ENCODE data around the gene ACACB. TPM values are rescaled to one million over a fixed set of nuclear protein-coding genes. Genes with fewer than 3 reads are reported as not detected.
"Not testable (repeated sequence)": the region's sequence is repeated elsewhere in the genome, so short reads cannot be mapped to it uniquely, and the experiment has no call there.

Gene ACACB
- total RNA-seq, 1 experiment from 2014 or later, result 2.3 TPM

GRCh38 chr12:109139360-109139759, 23.0 kb downstream of the ACACB start:
- DNase-seq (ENCODE audit: low read depth), result no peak

DNA sequence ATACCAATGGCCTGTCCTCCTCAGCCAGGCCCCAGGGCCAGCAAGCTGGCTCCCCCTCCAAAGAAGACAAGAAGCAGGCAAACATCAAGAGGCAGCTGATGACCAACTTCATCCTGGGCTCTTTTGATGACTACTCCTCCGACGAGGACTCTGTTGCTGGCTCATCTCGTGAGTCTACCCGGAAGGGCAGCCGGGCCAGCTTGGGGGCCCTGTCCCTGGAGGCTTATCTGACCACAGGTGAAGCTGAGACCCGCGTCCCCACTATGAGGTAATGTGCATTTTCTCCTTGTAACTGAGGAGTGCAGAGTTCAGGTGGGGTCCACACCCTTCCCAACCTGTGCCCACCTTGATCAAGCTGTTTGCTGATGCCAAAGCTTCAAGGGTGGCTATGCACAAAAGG, 23.4 kb downstream of the ACACB start:
- DNase-seq (ENCODE audit: low read depth), result no peak

GRCh38 chr12:109140560-109140959, 24.2 kb downstream of the ACACB start:
- no peak for DNase-seq (ENCODE audit: low read depth)

GRCh38 chr12:109144224-109144623, 27.8 kb downstream of the ACACB start:
- no peak for DNase-seq (ENCODE audit: low read depth)

- not testable (repeated sequence) for DNase-seq (ENCODE audit: low read depth)
These were observed 30.7 kb downstream of the ACACB start for GRCh38 chr12:109147126-109147525.

GRCh38 chr12:109147954-109148353, 31.6 kb downstream of the ACACB start:
- no peak for DNase-seq (ENCODE audit: low read depth)

GRCh38 chr12:109150124-109150640, 33.8 kb downstream of the ACACB start:
- DNase-seq (ENCODE audit: low read depth), result no peak

DNA sequence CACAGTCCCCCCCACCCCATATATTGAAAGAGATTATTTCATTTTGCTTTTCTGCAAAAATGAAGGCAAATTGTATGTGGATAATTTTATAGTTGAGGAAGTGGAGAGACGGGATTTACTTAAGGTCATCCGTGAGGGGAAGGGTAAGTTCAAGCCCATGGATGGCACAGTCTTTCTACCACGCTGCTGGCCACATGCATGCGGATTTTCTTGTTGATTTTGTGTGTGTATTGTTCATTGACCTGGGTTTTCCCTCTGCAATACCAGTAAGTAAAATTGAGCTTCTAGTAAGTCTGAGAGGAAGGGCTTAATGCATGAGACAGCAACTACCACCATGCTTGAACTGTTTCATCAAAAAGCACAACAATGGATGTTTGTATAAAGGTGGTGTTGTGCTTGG, 35.1 kb downstream of the ACACB start:
- DNase-seq (ENCODE audit: low read depth), result no peak

DNA sequence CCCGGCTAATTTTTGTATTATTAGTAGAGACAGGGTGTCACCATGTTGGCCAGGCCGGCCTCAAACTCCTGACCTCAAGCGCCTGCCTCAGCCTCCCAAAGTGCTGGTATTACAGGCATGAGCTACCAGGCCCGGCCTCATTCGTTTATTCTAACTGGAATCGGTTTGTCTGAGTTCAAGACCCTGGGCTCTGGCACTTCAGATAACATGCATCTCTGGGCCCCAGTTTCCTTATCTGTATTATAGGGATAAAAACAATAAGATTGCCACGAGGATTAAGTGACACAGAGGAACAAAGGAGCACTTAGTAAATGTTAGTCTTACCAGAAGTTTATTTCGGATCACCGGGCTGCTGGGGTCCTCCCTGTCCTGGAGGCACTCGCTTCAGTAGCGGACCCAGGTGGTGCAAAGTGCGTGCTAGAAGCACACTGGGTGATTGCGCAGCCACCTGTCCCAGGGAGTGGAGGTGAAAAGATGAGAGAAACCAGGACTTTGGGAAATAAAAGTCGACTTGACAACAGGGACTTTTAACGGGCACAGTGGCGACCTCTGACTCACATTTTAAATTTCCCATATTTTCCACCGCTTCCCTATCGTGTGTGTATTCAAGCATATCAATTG, 37.5 kb downstream of the ACACB start:
- no peak for DNase-seq (ENCODE audit: low read depth)

DNA sequence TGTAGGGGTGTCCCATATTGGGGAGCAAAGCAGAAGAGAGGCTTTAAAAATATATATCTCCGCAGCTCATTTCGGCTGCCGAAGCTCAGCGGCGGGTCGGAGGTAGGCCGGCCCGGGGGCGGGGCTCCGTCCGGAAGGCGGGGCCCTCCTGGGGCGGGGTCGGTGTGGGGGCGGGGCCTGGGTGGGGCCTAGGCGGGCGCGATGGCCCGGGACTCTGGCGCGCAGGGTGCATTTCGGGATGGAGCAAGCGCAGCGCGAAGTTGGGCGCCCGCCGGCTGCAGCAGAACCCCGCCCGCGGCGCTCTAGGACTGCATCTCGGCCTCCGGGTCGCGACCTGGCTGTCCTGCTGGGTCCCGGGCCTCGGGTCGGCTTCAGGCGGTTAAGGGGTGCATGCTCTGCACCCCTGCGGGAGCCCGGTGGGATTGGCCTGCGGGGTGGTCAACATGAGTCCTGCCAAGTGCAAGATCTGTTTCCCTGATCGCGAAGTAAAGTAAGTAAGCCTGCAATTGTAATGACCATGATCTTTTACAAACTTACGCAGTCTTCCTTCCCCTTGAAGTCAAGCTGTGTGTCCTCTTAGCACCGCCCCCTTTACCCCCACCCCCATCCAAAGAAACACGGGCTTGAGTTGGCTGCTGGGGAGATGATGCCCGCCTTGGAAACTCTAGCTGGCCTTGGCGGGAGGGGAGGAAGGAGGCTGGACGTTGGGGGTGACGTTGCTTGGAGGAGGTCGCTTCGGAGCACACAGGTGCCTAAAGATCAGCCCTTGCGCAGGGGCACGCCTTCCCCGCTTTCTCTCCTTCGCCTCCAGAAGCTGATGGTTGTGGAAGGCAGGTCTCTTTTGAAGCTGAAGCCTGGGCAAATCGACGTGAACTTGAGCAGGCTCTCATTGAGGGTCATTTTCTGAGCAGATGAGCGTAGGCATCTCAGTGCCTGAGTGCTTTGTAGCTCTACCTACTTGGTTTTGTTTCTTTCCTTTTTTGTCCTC, 38.4 kb downstream of the ACACB start:
- DNase-seq (ENCODE audit: low read depth), result peak; percentile 62

GRCh38 chr12:109156036-109156435, 39.6 kb downstream of the ACACB start:
- no peak for DNase-seq (ENCODE audit: low read depth)

DNA sequence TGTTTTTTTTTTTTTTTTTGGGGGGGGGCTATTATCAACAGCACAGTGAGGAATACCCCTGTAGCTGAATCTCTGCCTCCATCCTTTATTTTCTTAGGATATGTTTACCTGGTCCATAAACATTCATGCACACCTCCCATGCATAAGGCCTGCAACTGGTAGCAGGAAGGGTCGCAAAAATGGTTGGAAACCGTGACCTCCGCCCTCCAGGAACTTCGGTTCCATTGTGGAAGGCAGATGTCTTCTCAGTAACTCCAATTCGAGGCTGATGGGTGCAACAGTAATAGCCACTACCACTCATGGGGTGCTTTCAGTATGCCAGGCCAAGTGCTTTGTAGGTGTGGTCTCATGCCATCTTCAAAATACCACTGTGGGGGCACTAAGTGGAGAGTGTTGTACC, 40.2 kb downstream of the ACACB start:
- no peak for DNase-seq (ENCODE audit: low read depth)

GRCh38 chr12:109157986-109158385, 41.6 kb downstream of the ACACB start:
- no peak for DNase-seq (ENCODE audit: low read depth)

DNA sequence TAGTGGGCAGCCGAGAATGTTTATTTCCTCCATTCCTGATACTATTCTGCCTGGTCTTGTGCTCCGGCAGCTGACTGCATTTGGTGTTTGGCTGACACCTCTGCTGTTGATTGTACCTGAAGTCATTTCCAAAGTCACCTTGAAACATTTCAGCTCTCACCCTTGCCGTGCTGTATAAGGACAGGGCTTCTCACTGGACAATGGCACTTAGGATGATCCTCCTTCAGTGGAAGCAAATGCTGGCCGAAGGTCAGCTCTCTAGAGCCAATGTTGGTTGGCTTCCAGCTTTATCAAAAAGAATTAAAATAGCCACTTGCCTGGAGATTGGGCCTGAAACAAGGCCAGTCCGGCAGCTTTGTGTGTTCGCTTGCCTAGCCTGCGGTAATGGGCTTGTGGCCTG, 44.0 kb downstream of the ACACB start:
- DNase-seq (ENCODE audit: low read depth), result no peak

GRCh38 chr12:109160873-109161272, 44.5 kb downstream of the ACACB start:
- no peak for DNase-seq (ENCODE audit: low read depth)

- DNase-seq (ENCODE audit: low read depth), result no peak
These were observed 46.2 kb downstream of the ACACB start for GRCh38 chr12:109162551-109162950.

- no peak for DNase-seq (ENCODE audit: low read depth)
These were observed 46.8 kb downstream of the ACACB start for GRCh38 chr12:109163167-109163566.

GRCh38 chr12:109165599-109165998, 49.2 kb downstream of the ACACB start:
- DNase-seq (ENCODE audit: low read depth), result no peak

- DNase-seq (ENCODE audit: low read depth), result no peak
These were observed 50.0 kb downstream of the ACACB start for GRCh38 chr12:109166371-109166770.

DNA sequence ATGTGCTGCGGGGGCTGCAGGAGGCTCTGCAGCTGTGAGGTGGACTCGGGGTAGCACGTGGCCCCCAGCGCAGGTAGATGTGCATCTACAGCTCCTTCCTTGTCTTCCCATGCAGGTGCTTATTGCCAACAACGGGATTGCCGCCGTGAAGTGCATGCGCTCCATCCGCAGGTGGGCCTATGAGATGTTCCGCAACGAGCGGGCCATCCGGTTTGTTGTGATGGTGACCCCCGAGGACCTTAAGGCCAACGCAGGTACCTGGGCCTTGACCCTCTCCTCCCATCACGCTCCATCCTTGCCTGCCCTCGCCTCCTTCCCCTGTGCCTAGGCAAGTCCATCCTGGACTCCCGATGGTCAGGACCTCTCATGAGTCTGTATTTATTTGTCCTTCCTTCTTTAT, 51.4 kb downstream of the ACACB start:
- DNase-seq (ENCODE audit: low read depth), result no peak

DNA sequence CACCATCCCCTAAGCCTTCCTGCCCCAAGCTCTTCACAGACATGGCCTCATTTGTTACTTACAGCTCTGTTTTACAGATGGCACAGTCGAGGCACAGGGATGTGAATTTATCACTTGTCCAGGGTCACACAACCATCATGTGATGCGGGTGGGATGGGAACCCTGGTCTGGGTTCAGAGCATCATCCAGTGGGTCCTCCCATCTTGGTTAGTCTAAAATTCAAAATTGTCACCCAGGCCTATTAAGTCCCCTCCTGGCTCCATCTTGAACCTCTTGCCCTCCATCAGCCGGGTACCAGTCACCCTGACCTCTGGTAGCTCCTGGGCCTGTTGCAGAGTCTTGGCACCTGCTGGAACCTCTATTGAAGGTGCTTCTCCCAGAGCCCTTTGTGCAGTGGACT, 52.9 kb downstream of the ACACB start:
- DNase-seq (ENCODE audit: low read depth), result no peak

DNA sequence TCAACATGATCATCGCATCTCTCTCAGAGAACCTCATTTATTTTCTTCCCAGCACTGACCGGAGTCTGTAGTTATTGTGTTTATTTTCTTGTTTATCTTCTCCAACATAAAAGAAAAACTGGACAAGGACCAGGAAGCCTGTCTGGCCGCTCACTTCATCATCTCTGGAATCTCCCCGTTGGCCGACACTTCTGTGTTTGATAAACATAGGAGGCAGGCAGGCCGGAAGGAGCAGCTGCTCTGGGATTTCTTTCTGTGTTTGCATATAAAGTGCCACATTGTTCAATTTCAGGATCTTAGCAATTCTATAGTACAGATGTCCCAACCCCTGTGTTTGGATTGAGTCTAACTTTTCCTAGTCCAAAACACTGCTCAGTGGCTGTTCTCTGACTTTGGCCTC, 53.3 kb downstream of the ACACB start:
- no peak for DNase-seq (ENCODE audit: low read depth)

GRCh38 chr12:109170324-109170723, 53.9 kb downstream of the ACACB start:
- no peak for DNase-seq (ENCODE audit: low read depth)
